H9 (cell line): Measurements from ENCODE around the gene IRS2. TPM values are rescaled to one million over a fixed set of nuclear protein-coding genes. Genes with fewer than 3 reads are reported as not detected.

Experiments
- DNase-seq: peaks from one replicate; pipeline ENCODE4 v3.0.0-alpha.2; 2017
- H2AFZ ChIP-seq: one replicate; pipeline ENCODE4 v1.6.1; 2013; ENCODE audit warnings: mild to moderate bottlenecking, low read length, control low read depth, moderate library complexity
- H2AK5ac ChIP-seq: 2 replicates; pipeline ENCODE4 v1.6.1; 2013; ENCODE audit warnings: low read length, control low read depth, mixed read lengths; ENCODE audit not compliant: insufficient read length
- H2BK120ac ChIP-seq: one replicate; pipeline ENCODE4 v1.6.1; 2013; ENCODE audit warnings: low read depth, mild to moderate bottlenecking, low read length, control low read depth, inconsistent platforms; ENCODE audit not compliant: poor library complexity, severe bottlenecking
- H2BK12ac ChIP-seq: 2 replicates; pipeline ENCODE4 v1.6.1; 2013; ENCODE audit warnings: low read length, control low read depth, mixed read lengths, low read depth; ENCODE audit not compliant: insufficient read length
- H2BK15ac ChIP-seq: 2 replicates; pipeline ENCODE4 v1.6.1; 2013; ENCODE audit warnings: low read depth, low read length, control low read depth
- H2BK20ac ChIP-seq: one replicate; pipeline ENCODE4 v1.6.1; 2013; ENCODE audit warnings: low read depth, mild to moderate bottlenecking, low read length, control low read depth, inconsistent platforms; ENCODE audit not compliant: poor library complexity, severe bottlenecking
- H2BK5ac ChIP-seq: 2 replicates; pipeline ENCODE4 v1.6.1; 2013; ENCODE audit warnings: low read length, control low read depth, mixed read lengths; ENCODE audit not compliant: insufficient read length
- H3K14ac ChIP-seq: 2 replicates; pipeline ENCODE4 v1.6.1; 2013; ENCODE audit warnings: low read length, control low read depth; ENCODE audit not compliant: insufficient read depth
- H3K18ac ChIP-seq: 2 replicates; pipeline ENCODE4 v1.6.1; 2013; ENCODE audit warnings: low read depth, mild to moderate bottlenecking, mixed read lengths, low read length, control low read depth; ENCODE audit not compliant: insufficient read length
- H3K23ac ChIP-seq: 2 replicates; pipeline ENCODE4 v1.6.1; 2013; ENCODE audit warnings: low read length, control low read depth, mixed read lengths, low read depth; ENCODE audit not compliant: insufficient read length
- H3K23me2 ChIP-seq: 2 replicates; pipeline ENCODE4 v1.6.1; 2013; ENCODE audit warnings: low read depth, mild to moderate bottlenecking, mixed read lengths, low read length, control low read depth; ENCODE audit not compliant: insufficient read length, poor library complexity, severe bottlenecking
- H3K27ac ChIP-seq: 2 replicates; pipeline ENCODE4 v1.5.1; 2013; ENCODE audit warnings: low read length, control low read depth, mixed read lengths, low read depth; ENCODE audit not compliant: insufficient read length
- H3K27me3 ChIP-seq: 2 replicates; pipeline ENCODE4 v1.6.1; 2013; ENCODE audit warnings: low read length, control low read depth, inconsistent platforms; ENCODE audit not compliant: insufficient read depth
- H3K4ac ChIP-seq: 2 replicates; pipeline ENCODE4 v1.6.1; 2013; ENCODE audit warnings: low read depth, mild to moderate bottlenecking, control low read depth, inconsistent platforms, low read length, moderate library complexity
- H3K4me1 ChIP-seq: 2 replicates; pipeline ENCODE4 v1.6.1; 2013; ENCODE audit warnings: low read length, control low read depth, inconsistent platforms; ENCODE audit not compliant: insufficient read depth
- H3K4me2 ChIP-seq: 2 replicates; pipeline ENCODE4 v1.6.1; 2013; ENCODE audit warnings: low read length, control low read depth, mixed read lengths; ENCODE audit not compliant: insufficient read length, insufficient read depth
- H3K56ac ChIP-seq: 2 replicates; pipeline ENCODE4 v1.6.1; 2013; ENCODE audit warnings: low read depth, mild to moderate bottlenecking, mixed read lengths, low read length, control low read depth; ENCODE audit not compliant: insufficient read length
- H3K79me1 ChIP-seq: 2 replicates; pipeline ENCODE4 v1.6.1; 2013; ENCODE audit warnings: low read depth, mild to moderate bottlenecking, moderate library complexity, low read length, control low read depth, inconsistent platforms; ENCODE audit not compliant: insufficient read depth, poor library complexity, severe bottlenecking
- H3K79me2 ChIP-seq: 2 replicates; pipeline ENCODE4 v1.6.1; 2013; ENCODE audit warnings: low read length, control low read depth, inconsistent platforms; ENCODE audit not compliant: insufficient read depth
- H3K9ac ChIP-seq: 2 replicates; pipeline ENCODE4 v1.6.1; 2013; ENCODE audit warnings: low read length, control low read depth, mixed read lengths; ENCODE audit not compliant: insufficient read length; ENCODE audit errors: extremely low read depth
- H3K9me3 ChIP-seq: one replicate; pipeline ENCODE4 v1.6.1; 2013; ENCODE audit warnings: low read depth, low read length, inconsistent platforms; ENCODE audit not compliant: control insufficient read depth
- H3T11ph ChIP-seq: one replicate; pipeline ENCODE4 v1.6.1; 2013; ENCODE audit warnings: mild to moderate bottlenecking, low read length, control low read depth, inconsistent platforms
- H4K20me1 ChIP-seq: one replicate; pipeline ENCODE4 v1.6.1; 2013; ENCODE audit not compliant: control insufficient read depth, insufficient read length, insufficient read depth
- H4K5ac ChIP-seq: 2 replicates; pipeline ENCODE4 v1.6.1; 2013; ENCODE audit warnings: low read depth, mild to moderate bottlenecking, mixed read lengths, low read length, control low read depth; ENCODE audit not compliant: insufficient read length
- H4K8ac ChIP-seq: replicated peaks from 2 replicates; pipeline ENCODE4 v1.6.1; 2013; ENCODE audit warnings: low read length, control low read depth, mixed read lengths, low read depth; ENCODE audit not compliant: insufficient read length
- H4K91ac ChIP-seq: 2 replicates; pipeline ENCODE4 v1.6.1; 2013; ENCODE audit warnings: low read depth, mild to moderate bottlenecking, moderate library complexity, mixed read lengths, low read length, control low read depth; ENCODE audit not compliant: insufficient read length
- H3K27ac Mint-ChIP-seq, 3 experiments: 2 replicates in 2 of 3; 3 replicates in 1 of 3; pipeline ENCODE4 v1.8.0; 2020 to 2021; ENCODE audit warnings: mixed read lengths in 3 of 3, mild to moderate bottlenecking in 1 of 3, moderate library complexity in 1 of 3
- H3K27me3 Mint-ChIP-seq: 2 replicates; pipeline ENCODE4 v1.8.0; 2021; ENCODE audit warnings: low read depth, mild to moderate bottlenecking, moderate library complexity, mixed read lengths
- H3K36me3 Mint-ChIP-seq, 3 experiments: 2 replicates in 2 of 3; 3 replicates in 1 of 3; pipeline ENCODE4 v1.8.0; 2020 to 2021; ENCODE audit warnings: low read depth in 3 of 3, mixed read lengths in 3 of 3; ENCODE audit not compliant: insufficient read depth in 1 of 3
- H3K4me1 Mint-ChIP-seq, 2 experiments: 2 replicates each; pipeline ENCODE4 v1.8.0; 2020; ENCODE audit warnings: mixed read lengths in 2 of 2
- H3K4me3 Mint-ChIP-seq, 2 experiments: 2 replicates in 1 of 2; 3 replicates in 1 of 2; pipeline ENCODE4 v1.8.0; 2020 to 2021; ENCODE audit warnings: mild to moderate bottlenecking in 2 of 2, mixed read lengths in 2 of 2, moderate library complexity in 1 of 2
- H3K9me3 Mint-ChIP-seq, 2 experiments: 2 replicates in 1 of 2; 3 replicates in 1 of 2; pipeline ENCODE4 v1.8.0; 2020; ENCODE audit warnings: mild to moderate bottlenecking in 2 of 2, mixed read lengths in 2 of 2, moderate library complexity in 1 of 2
- WGBS: extraction: QIAGEN DNeasy Blood & Tissue Kit; methylation state at CpG from one replicate; pipeline ENCODE4 v1.1.7; 2013; ENCODE audit warnings: missing lambda C conversion rate, low lambda C conversion rate, mixed read lengths; ENCODE audit not compliant: insufficient read length; ENCODE audit errors: extremely low coverage; 5-methylcytosine and 5-hydroxymethylcytosine counted together
- total RNA-seq: library from RNA; stranded (reverse); gene quantifications from 2 replicates; pipeline ENCODE4 v1.2.1, GENCODE V29; 2021
- TF ChIP-seq, protein P1 (sequence below): fragments of 200-600 bp; sonication (generic); conservative IDR thresholded peaks from 3 replicates; pipeline ENCODE4 v1.8.0; 2021; ENCODE audit warnings: antibody characterized with exemption, mild to moderate bottlenecking

Gene IRS2
- total RNA-seq, 1 experiment from 2014 or later, result 10.1 TPM

DNA sequence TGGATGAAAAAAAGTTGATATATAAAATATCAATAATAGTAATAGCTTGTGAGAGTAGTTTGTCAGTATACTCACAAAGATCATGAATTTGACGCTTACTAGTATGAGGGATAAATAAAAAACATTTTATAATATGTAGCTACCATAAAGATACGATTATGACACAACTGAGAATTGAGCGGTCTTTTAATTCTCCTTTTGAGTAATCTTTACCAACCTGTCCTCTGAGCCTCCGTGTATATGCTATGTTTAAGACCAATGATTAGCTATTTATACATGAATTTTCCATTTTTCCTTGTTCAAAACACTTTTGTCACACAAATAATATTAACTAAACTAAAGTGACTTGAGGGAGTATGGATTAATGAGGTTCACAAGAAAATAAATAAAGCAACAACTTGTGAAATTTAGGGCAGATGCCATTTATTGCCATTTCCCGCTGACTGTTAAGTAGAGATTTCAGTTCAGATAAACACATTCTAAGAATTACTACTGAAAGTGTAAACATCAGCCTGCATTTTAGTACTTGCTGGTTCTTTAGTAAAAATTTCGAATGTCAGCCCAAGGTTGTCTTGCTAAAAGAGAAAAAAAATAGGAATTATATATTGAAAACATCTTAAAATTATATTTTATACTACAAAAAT is 6.2 kb upstream of the IRS2 start:
- no peak overlapping the region for H3K27ac ChIP-seq
- no peak overlapping the region for H3K9ac ChIP-seq
- H3T11ph ChIP-seq, result no peak overlapping the region
- no peak overlapping the region for H3K18ac ChIP-seq
- no peak overlapping the region for H2BK120ac ChIP-seq
- H3K79me2 ChIP-seq, result no peaks in the 10 kb centered on the region
- H3K4ac ChIP-seq, result no peak overlapping the region
- no peak overlapping the region for H4K5ac ChIP-seq
- H3K23ac ChIP-seq, result no peak overlapping the region
- H3K27me3 ChIP-seq, result no peaks in the 10 kb centered on the region
- H3K56ac ChIP-seq, result no peak overlapping the region
- no peak overlapping the region for H2BK12ac ChIP-seq
- H3K4me1 Mint-ChIP-seq, result peaks cover 8 to 17% of the 10 kb centered on the region in 2 experiments
- no peak overlapping the region for H3K27ac Mint-ChIP-seq
- peaks cover 4% of the 10 kb centered on the region for H3K23me2 ChIP-seq
- no peak overlapping the region for H3K14ac ChIP-seq
- H2BK15ac ChIP-seq, result no peak overlapping the region
- WGBS, result no CpG with 5 or more reads among the region's 6 CpGs
- no peaks in the 10 kb centered on the region; the same call in 1 of the 2 replicates for H3K4me1 ChIP-seq
- no peak overlapping the region for H3K4me3 Mint-ChIP-seq
- H2AK5ac ChIP-seq, result no peak overlapping the region
- no peaks in the 10 kb centered on the region for H3K79me1 ChIP-seq
- no peak overlapping the region for H2BK5ac ChIP-seq
- H3K4me2 ChIP-seq, result no peak overlapping the region
- H2AFZ ChIP-seq, result no peak overlapping the region
- no peak overlapping the region for H2BK20ac ChIP-seq
- no peaks in the 10 kb centered on the region for H3K9me3 Mint-ChIP-seq
- no peak overlapping the region for H4K8ac ChIP-seq
- DNase-seq, result no peak
- no peaks in the 10 kb centered on the region; a peak in 1 of 7 replicates for H3K36me3 Mint-ChIP-seq
- H3K9me3 ChIP-seq, result no peaks in the 10 kb centered on the region
- TF ChIP-seq, protein P1, sequence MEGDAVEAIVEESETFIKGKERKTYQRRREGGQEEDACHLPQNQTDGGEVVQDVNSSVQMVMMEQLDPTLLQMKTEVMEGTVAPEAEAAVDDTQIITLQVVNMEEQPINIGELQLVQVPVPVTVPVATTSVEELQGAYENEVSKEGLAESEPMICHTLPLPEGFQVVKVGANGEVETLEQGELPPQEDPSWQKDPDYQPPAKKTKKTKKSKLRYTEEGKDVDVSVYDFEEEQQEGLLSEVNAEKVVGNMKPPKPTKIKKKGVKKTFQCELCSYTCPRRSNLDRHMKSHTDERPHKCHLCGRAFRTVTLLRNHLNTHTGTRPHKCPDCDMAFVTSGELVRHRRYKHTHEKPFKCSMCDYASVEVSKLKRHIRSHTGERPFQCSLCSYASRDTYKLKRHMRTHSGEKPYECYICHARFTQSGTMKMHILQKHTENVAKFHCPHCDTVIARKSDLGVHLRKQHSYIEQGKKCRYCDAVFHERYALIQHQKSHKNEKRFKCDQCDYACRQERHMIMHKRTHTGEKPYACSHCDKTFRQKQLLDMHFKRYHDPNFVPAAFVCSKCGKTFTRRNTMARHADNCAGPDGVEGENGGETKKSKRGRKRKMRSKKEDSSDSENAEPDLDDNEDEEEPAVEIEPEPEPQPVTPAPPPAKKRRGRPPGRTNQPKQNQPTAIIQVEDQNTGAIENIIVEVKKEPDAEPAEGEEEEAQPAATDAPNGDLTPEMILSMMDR, result no peak
- H4K91ac ChIP-seq, result no peak overlapping the region
- peaks cover 15% of the 10 kb centered on the region for H3K27me3 Mint-ChIP-seq
- no peaks in the 10 kb centered on the region for H4K20me1 ChIP-seq
